ENCODE data around the gene BCAN. TPM values are rescaled to one million over a fixed set of nuclear protein-coding genes. Genes with fewer than 3 reads are reported as not detected.

BCAN gene
- total RNA-seq, 1 experiment from 2014 or later = 1.2 TPM

DNA sequence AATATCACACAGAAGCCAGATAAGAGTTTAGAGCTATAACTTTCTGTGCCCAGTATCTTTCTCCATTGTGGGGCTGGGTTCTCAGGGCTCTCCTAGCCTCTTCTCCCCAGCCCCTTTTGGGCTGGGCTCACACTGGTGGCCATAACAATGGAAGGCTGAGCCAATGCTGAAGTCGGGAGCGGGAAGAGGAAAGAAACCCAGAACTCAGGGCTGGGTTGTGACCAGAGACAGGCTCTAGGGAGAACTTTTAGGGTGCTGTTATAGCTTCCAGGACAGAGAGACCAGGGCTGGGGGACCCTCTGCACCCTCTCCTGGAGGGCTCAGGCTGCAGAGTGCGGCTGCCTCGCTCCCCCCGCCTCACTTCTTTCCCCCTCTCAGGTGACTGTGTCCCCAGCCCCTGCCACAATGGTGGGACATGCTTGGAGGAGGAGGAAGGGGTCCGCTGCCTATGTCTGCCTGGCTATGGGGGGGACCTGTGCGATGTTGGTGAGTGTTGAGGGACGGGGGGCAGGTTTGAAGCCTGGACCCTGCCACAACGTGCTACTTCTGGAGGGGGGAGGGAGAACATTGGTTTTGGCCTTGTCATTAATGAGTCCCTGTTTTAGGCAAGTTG, 14.1 kb downstream of the BCAN start:
- H3K27me3 ChIP-seq (ENCODE audit: insufficient read depth, low read length) = no peaks in the 10 kb centered on the region; the same call in 1 of the 2 replicates
- no peak overlapping the region for H3K9ac ChIP-seq (ENCODE audit: extremely low read depth, insufficient read length, low read length)
- no peak overlapping the region for H3K56ac ChIP-seq (ENCODE audit: insufficient read length, low read depth, low read length)
- no peak overlapping the region for H2BK20ac ChIP-seq (ENCODE audit: low read depth, low read length, poor library complexity, severe bottlenecking)
- H3K23me2 ChIP-seq (ENCODE audit: insufficient read length, low read depth, low read length, poor library complexity, severe bottlenecking) = peaks cover 10% of the 10 kb centered on the region
- no peak overlapping the region for H4K91ac ChIP-seq (ENCODE audit: insufficient read length, low read depth, low read length)
- H3K79me1 ChIP-seq (ENCODE audit: insufficient read depth, low read depth, low read length, poor library complexity, severe bottlenecking) = no peaks in the 10 kb centered on the region
- H4K8ac ChIP-seq (replicated peaks; ENCODE audit: insufficient read length, low read depth, low read length) = no peak overlapping the region
- H3K79me2 ChIP-seq (ENCODE audit: insufficient read depth, low read length) = no peaks in the 10 kb centered on the region
- H4K20me1 ChIP-seq (ENCODE audit: control insufficient read depth, insufficient read depth, insufficient read length) = no peaks in the 10 kb centered on the region
- H2AK5ac ChIP-seq (ENCODE audit: insufficient read length, low read length) = no peak overlapping the region
- TF ChIP-seq, protein P1, sequence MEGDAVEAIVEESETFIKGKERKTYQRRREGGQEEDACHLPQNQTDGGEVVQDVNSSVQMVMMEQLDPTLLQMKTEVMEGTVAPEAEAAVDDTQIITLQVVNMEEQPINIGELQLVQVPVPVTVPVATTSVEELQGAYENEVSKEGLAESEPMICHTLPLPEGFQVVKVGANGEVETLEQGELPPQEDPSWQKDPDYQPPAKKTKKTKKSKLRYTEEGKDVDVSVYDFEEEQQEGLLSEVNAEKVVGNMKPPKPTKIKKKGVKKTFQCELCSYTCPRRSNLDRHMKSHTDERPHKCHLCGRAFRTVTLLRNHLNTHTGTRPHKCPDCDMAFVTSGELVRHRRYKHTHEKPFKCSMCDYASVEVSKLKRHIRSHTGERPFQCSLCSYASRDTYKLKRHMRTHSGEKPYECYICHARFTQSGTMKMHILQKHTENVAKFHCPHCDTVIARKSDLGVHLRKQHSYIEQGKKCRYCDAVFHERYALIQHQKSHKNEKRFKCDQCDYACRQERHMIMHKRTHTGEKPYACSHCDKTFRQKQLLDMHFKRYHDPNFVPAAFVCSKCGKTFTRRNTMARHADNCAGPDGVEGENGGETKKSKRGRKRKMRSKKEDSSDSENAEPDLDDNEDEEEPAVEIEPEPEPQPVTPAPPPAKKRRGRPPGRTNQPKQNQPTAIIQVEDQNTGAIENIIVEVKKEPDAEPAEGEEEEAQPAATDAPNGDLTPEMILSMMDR (conservative IDR thresholded peaks at IDR 0.05) = no peak
- H2AFZ ChIP-seq (ENCODE audit: low read length) = no peak overlapping the region
- no peak overlapping the region for H2BK12ac ChIP-seq (ENCODE audit: insufficient read length, low read depth, low read length)
- no peak overlapping the region for H3K27ac ChIP-seq (ENCODE audit: insufficient read length, low read depth, low read length)
- H3K4me1 Mint-ChIP-seq = peaks cover 51 to 53% of the 10 kb centered on the region in 2 experiments
- no peak overlapping the region for H3K14ac ChIP-seq (ENCODE audit: insufficient read depth, low read length)
- H3K23ac ChIP-seq (ENCODE audit: insufficient read length, low read depth, low read length) = no peak overlapping the region
- H3K36me3 Mint-ChIP-seq (ENCODE audit: insufficient read depth in 1 of 3, low read depth in 3 of 3) = no peaks in the 10 kb centered on the region
- DNase-seq = no peak
- no peak overlapping the region for H2BK120ac ChIP-seq (ENCODE audit: low read depth, low read length, poor library complexity, severe bottlenecking)
- no peaks in the 10 kb centered on the region for H3K9me3 ChIP-seq (ENCODE audit: control insufficient read depth, low read depth, low read length)
- no peak overlapping the region for H3K4ac ChIP-seq (ENCODE audit: low read depth, low read length)
- H3K9me3 Mint-ChIP-seq = no peaks in the 10 kb centered on the region
- H2BK15ac ChIP-seq (ENCODE audit: low read depth, low read length) = no peak overlapping the region
- H2BK5ac ChIP-seq (ENCODE audit: insufficient read length, low read length) = no peak overlapping the region
- H3K27me3 Mint-ChIP-seq (ENCODE audit: low read depth) = peaks cover 84% of the 10 kb centered on the region
- H4K5ac ChIP-seq (ENCODE audit: insufficient read length, low read depth, low read length) = no peak overlapping the region
- H3T11ph ChIP-seq (ENCODE audit: low read length) = no peak overlapping the region
- no CpG with 5 or more reads among the region's 9 CpGs for WGBS (ENCODE audit: extremely low coverage, insufficient read length, low lambda C conversion rate)
- no peak overlapping the region for H3K4me2 ChIP-seq (ENCODE audit: insufficient read depth, insufficient read length, low read length)
- H3K18ac ChIP-seq (ENCODE audit: insufficient read length, low read depth, low read length) = no peak overlapping the region
- no peak overlapping the region for H3K4me3 Mint-ChIP-seq
- H3K4me1 ChIP-seq (ENCODE audit: insufficient read depth, low read length) = peaks cover 4% of the 10 kb centered on the region; the same call in 1 of the 2 replicates
- no peak overlapping the region for H3K27ac Mint-ChIP-seq
